ENCODE measurements around the gene SLC49A4.

GRCh38 chr3:122767540-122768372 lies 27.1 kb upstream of the SLC49A4 start:
- TF ChIP-seq CTCF (IDR thresholded peaks at IDR 0.05) (no peak), ZBTB21 (CRISPR knock-in tag; IDR thresholded peaks at IDR 0.05; ENCODE audit: borderline replicate concordance) (no peak), USF2 (CRISPR knock-in tag; IDR thresholded peaks at IDR 0.05) (no peak), SP1 (CRISPR knock-in tag; conservative IDR thresholded peaks at IDR 0.05) (no peak), NFE2L1 (CRISPR knock-in tag; IDR thresholded peaks at IDR 0.05) (no peak), MYBL2 (CRISPR knock-in tag; IDR thresholded peaks at IDR 0.05) (no peak)
